Liver (tissue), 9 donors: ENCODE data around the gene TSC1. TPM values are rescaled to one million over a fixed set of nuclear protein-coding genes. Genes with fewer than 3 reads are reported as not detected.

ENCODE experiments used
- DNase-seq: peaks from one replicate; pipeline ENCODE4 v3.0.0-alpha.2; 2017; ENCODE audit warnings: low spot score
- H3K27ac ChIP-seq, 2 donors: one replicate each; pipeline ENCODE4 v1.7.0; 2013; ENCODE audit warnings: inconsistent platforms in 2 of 2, low read length in 2 of 2, control low read depth in 1 of 2, low read depth in 1 of 2, mild to moderate bottlenecking in 1 of 2
- H3K27me3 ChIP-seq, 4 donors: one replicate each; pipeline versions ENCODE4 v1.6.1 to v1.7.0; 2013; ENCODE audit warnings: low read length in 3 of 4, inconsistent platforms in 1 of 4, mild to moderate bottlenecking in 1 of 4, moderate library complexity in 1 of 4; ENCODE audit not compliant: control insufficient read depth in 4 of 4, insufficient read depth in 4 of 4
- H3K36me3 ChIP-seq, 4 donors: one replicate each; pipeline versions ENCODE4 v1.6.1 to v1.7.0; 2013; ENCODE audit warnings: low read length in 3 of 4, mild to moderate bottlenecking in 3 of 4, low read depth in 1 of 4, moderate library complexity in 1 of 4; ENCODE audit not compliant: control insufficient read depth in 4 of 4, insufficient read depth in 3 of 4
- H3K4me1 ChIP-seq, 4 donors: one replicate each; pipeline versions ENCODE4 v1.6.1 to v1.7.0; 2013; ENCODE audit warnings: low read length in 3 of 4, mild to moderate bottlenecking in 3 of 4, moderate library complexity in 1 of 4; ENCODE audit not compliant: control insufficient read depth in 4 of 4, insufficient read depth in 4 of 4
- H3K4me3 ChIP-seq, 3 donors: one replicate each; pipeline versions ENCODE4 v1.6.1 to v1.7.0; 2013; ENCODE audit warnings: low read length in 3 of 3, control low read depth in 1 of 3, low read depth in 1 of 3, mild to moderate bottlenecking in 1 of 3
- H3K9ac ChIP-seq, 2 donors: one replicate each; pipeline ENCODE4 v1.7.0; 2013; ENCODE audit warnings: low read length in 2 of 2, mild to moderate bottlenecking in 2 of 2, moderate library complexity in 2 of 2, control low read depth in 1 of 2, low read depth in 1 of 2
- H3K9me3 ChIP-seq, 4 donors: one replicate each; pipeline versions ENCODE4 v1.6.1 to v1.7.0; 2013; ENCODE audit warnings: low read length in 3 of 4; ENCODE audit not compliant: control insufficient read depth in 4 of 4
- ATF3 ChIP-seq: IDR thresholded peaks from 2 replicates; pipeline ENCODE4 v1.6.1; 2016; ENCODE audit warnings: antibody characterized with exemption
- CTCF ChIP-seq: fragments of 150-350 bp; IDR thresholded peaks from 2 replicates; pipeline ENCODE4 v1.5.1; 2017; ENCODE audit warnings: improper control_type of control experiment, low read depth, low read length; ENCODE audit not compliant: missing input control
- EGR1 ChIP-seq, 2 donors: IDR thresholded peaks; 2 replicates each; pipeline ENCODE4 v1.6.1; 2016 to 2018; ENCODE audit warnings: antibody characterized with exemption in 2 of 2, low read depth in 2 of 2
- FOXA2 ChIP-seq: IDR thresholded peaks from 2 replicates; pipeline ENCODE4 v1.6.1; 2016; ENCODE audit warnings: antibody characterized with exemption
- HNF4G ChIP-seq: IDR thresholded peaks from 2 replicates; pipeline ENCODE4 v1.6.1; 2016; ENCODE audit warnings: antibody characterized with exemption
- JUND ChIP-seq, 2 donors: IDR thresholded peaks; 2 replicates each; pipeline ENCODE4 v1.6.1; 2016; ENCODE audit warnings: antibody characterized with exemption in 2 of 2
- NR2F2 ChIP-seq: IDR thresholded peaks from 2 replicates; pipeline ENCODE4 v1.6.1; 2016; ENCODE audit warnings: antibody characterized with exemption
- RAD21 ChIP-seq, 2 donors: IDR thresholded peaks; 2 replicates each; pipeline ENCODE4 v1.6.1; 2016; ENCODE audit warnings: antibody characterized with exemption in 2 of 2, mild to moderate bottlenecking in 2 of 2
- RXRA ChIP-seq, 2 donors: IDR thresholded peaks; 2 replicates each; pipeline ENCODE4 v1.6.1; 2017 to 2018; ENCODE audit warnings: antibody characterized with exemption in 2 of 2, mild to moderate bottlenecking in 1 of 2
- SP1 ChIP-seq: IDR thresholded peaks from 2 replicates; pipeline ENCODE4 v1.6.1; 2018; ENCODE audit warnings: antibody characterized with exemption, mild to moderate bottlenecking
- TAF1 ChIP-seq: conservative IDR thresholded peaks from 2 replicates; pipeline ENCODE4 v1.6.1; 2016; ENCODE audit warnings: antibody characterized with exemption, mild to moderate bottlenecking
- YY1 ChIP-seq: IDR thresholded peaks from 2 replicates; pipeline ENCODE4 v1.6.1; 2016; ENCODE audit warnings: antibody characterized with exemption, mild to moderate bottlenecking
- WGBS: extraction: QIAGEN DNeasy Blood & Tissue Kit; methylation state at CpG from one replicate; pipeline ENCODE4 v1.1.7; 2013; 5-methylcytosine and 5-hydroxymethylcytosine counted together
- polyA plus RNA-seq, 2 donors: library from polyadenylated mRNA; stranded (reverse) in 1 of 2; unstranded in 1 of 2; fragments of 200-250 nt in 1 of 2; fragments of >200 nt in 1 of 2; fragmentation: Nextera tagmentation in 1 of 2; extraction: Ambion mirVana in 1 of 2; gene quantifications; one replicate each; pipeline versions ENCODE4 v1.2.1 to v1.2.3, GENCODE V29; 2013 to 2015
- total RNA-seq, 2 donors: library from RNA; depleted of rRNA; stranded (reverse); fragments of >200 nt; gene quantifications; one replicate each; pipeline ENCODE4 v1.2.3, GENCODE V29; 2014
- TF ChIP-seq, protein P1 (sequence below): IDR thresholded peaks from 2 replicates; pipeline ENCODE4 v1.6.1; 2016; ENCODE audit warnings: antibody characterized with exemption
- TF ChIP-seq, protein P2 (sequence below): IDR thresholded peaks from 2 replicates; pipeline ENCODE4 v1.6.1; 2016; ENCODE audit warnings: antibody characterized with exemption, mild to moderate bottlenecking
- donor health status: healthy.
- donor health status: healthy.
- donor health status: healthy.
- donor health status: healthy.
- donor health status: healthy.

Gene TSC1
- total and polyA plus RNA-seq, 4 donors, result 4.6 to 33.5 (median 15.6) TPM

- H3K4me1 ChIP-seq, result peaks cover 0 to 13% (median 2%) of the 10 kb centered on the region in 4 donors
- H3K36me3 ChIP-seq, result no peaks in the 10 kb centered on the region
- TF ChIP-seq RAD21 (IDR thresholded peaks at IDR 0.05) (no peak), JUND (IDR thresholded peaks at IDR 0.05) (no peak), RXRA (IDR thresholded peaks at IDR 0.05) (no peak)
- TF ChIP-seq, protein P1, sequence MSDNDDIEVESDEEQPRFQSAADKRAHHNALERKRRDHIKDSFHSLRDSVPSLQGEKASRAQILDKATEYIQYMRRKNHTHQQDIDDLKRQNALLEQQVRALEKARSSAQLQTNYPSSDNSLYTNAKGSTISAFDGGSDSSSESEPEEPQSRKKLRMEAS, result no peak
- TF ChIP-seq, protein P2, sequence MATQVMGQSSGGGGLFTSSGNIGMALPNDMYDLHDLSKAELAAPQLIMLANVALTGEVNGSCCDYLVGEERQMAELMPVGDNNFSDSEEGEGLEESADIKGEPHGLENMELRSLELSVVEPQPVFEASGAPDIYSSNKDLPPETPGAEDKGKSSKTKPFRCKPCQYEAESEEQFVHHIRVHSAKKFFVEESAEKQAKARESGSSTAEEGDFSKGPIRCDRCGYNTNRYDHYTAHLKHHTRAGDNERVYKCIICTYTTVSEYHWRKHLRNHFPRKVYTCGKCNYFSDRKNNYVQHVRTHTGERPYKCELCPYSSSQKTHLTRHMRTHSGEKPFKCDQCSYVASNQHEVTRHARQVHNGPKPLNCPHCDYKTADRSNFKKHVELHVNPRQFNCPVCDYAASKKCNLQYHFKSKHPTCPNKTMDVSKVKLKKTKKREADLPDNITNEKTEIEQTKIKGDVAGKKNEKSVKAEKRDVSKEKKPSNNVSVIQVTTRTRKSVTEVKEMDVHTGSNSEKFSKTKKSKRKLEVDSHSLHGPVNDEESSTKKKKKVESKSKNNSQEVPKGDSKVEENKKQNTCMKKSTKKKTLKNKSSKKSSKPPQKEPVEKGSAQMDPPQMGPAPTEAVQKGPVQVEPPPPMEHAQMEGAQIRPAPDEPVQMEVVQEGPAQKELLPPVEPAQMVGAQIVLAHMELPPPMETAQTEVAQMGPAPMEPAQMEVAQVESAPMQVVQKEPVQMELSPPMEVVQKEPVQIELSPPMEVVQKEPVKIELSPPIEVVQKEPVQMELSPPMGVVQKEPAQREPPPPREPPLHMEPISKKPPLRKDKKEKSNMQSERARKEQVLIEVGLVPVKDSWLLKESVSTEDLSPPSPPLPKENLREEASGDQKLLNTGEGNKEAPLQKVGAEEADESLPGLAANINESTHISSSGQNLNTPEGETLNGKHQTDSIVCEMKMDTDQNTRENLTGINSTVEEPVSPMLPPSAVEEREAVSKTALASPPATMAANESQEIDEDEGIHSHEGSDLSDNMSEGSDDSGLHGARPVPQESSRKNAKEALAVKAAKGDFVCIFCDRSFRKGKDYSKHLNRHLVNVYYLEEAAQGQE, result no peak
- no peak overlapping the region for H3K9ac ChIP-seq
- H3K27me3 ChIP-seq, result no peaks in the 10 kb centered on the region
- WGBS, result 59% methylated on average over 14 of the region's 14 CpGs
- no peaks in the 10 kb centered on the region for H3K9me3 ChIP-seq
- DNase-seq, result no peak
- no peak overlapping the region for H3K27ac ChIP-seq
- peak overlapping the region in 1 of 3 donors; percentile 88 for H3K4me3 ChIP-seq
Measured at GRCh38 chr9:132877458-132877823, 67.0 kb downstream of the TSC1 start.

DNA sequence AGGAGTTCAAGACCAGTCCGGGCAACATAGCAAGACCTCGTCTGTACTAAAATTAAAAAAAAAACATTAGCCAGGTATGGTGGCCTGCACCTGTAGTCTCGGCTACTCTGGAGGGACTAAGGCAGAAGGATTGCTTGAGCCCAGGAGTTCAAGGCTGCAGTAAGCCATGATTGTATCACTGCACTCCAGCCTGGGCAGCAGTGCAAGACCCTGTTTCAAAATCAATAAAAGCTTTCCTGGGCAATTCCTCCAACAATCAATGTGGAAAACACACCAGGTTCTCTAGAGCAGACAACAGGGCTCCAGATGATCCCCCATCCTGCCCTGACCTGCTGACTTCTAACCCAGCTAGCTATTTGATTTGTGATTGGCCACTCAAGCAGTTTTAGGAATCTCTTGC, 67.6 kb downstream of the TSC1 start:
- Histone ChIP-seq H3K4me3 (no peak overlapping the region), H3K9ac (no peak overlapping the region), H3K27ac (no peak overlapping the region), H3K36me3 (no peaks in the 10 kb centered on the region), H3K4me1 (peaks cover 0 to 13% (median 2%) of the 10 kb centered on the region in 4 donors), H3K27me3 (no peaks in the 10 kb centered on the region), H3K9me3 (no peaks in the 10 kb centered on the region)
- TF ChIP-seq RAD21 (IDR thresholded peaks at IDR 0.05), result no peak
- TF ChIP-seq SP1, result no peak
- TF ChIP-seq FOXA2, result no peak
- TF ChIP-seq, protein P2, result no peak
- TF ChIP-seq NR2F2, result no peak
- TF ChIP-seq HNF4G, result no peak
- TF ChIP-seq EGR1 (IDR thresholded peaks at IDR 0.05; ENCODE audit: low read depth in 2 of 2), result no peak
- no peak for TF ChIP-seq TAF1
- TF ChIP-seq YY1, result no peak
- 96% methylated on average over 3 of the region's 3 CpGs for WGBS
- no peak for DNase-seq

GRCh38 chr9:132875159-132875558, 69.3 kb downstream of the TSC1 start:
- DNase-seq, result no peak
- Histone ChIP-seq H3K4me1 (peaks cover 0 to 13% (median 2%) of the 10 kb centered on the region in 4 donors), H3K9me3 (no peaks in the 10 kb centered on the region), H3K9ac (no peak overlapping the region), H3K27me3 (no peaks in the 10 kb centered on the region), H3K4me3 (no peak overlapping the region), H3K36me3 (no peaks in the 10 kb centered on the region), H3K27ac (no peak overlapping the region)
- 85% methylated on average over 5 of the region's 5 CpGs for WGBS
- TF ChIP-seq HNF4G, result no peak
- no peak for TF ChIP-seq RAD21 (IDR thresholded peaks at IDR 0.05)
- TF ChIP-seq ATF3, result no peak
- TF ChIP-seq TAF1, result no peak
- TF ChIP-seq, protein P1, result no peak
- no peak for TF ChIP-seq JUND (IDR thresholded peaks at IDR 0.05)
- TF ChIP-seq CTCF, result no peak
- TF ChIP-seq, protein P2, result no peak
